ENCODE measurements around the gene LAMTOR2.

- no peak for TF ChIP-seq POLR2AphosphoS5 (IDR thresholded peaks at IDR 0.05; ENCODE audit: low read depth, low read length)
- TF ChIP-seq POLR2A (IDR thresholded peaks at IDR 0.05; ENCODE audit: low read depth, low read length): no peak
Observed at GRCh38 chr1:156075162-156075561, 20.6 kb downstream of the LAMTOR2 start.

Data from GM12892 (cell line).